Measurements from ENCODE around the gene MIEF1.

MIEF1 gene

GRCh38 chr22:39470451-39471291, 31.4 kb upstream of the MIEF1 start:
- no peak for DNase-seq (ENCODE audit: low read depth in 2 of 2, low spot score in 1 of 2)

- no peak for DNase-seq (ENCODE audit: low read depth in 2 of 2, low spot score in 1 of 2)
Measured at GRCh38 chr22:39471381-39472141, 30.5 kb upstream of the MIEF1 start.

GRCh38 chr22:39472570-39473556, 29.2 kb upstream of the MIEF1 start:
- DNase-seq (ENCODE audit: low read depth in 2 of 2, low spot score in 1 of 2): no peak

GRCh38 chr22:39473851-39474250, 28.2 kb upstream of the MIEF1 start:
- no peak for DNase-seq (ENCODE audit: low read depth in 2 of 2, low spot score in 1 of 2)

- no peak for DNase-seq (ENCODE audit: low read depth in 2 of 2, low spot score in 1 of 2)
Measured at GRCh38 chr22:39474351-39475111, 27.6 kb upstream of the MIEF1 start.

GRCh38 chr22:39475337-39475736, 26.8 kb upstream of the MIEF1 start:
- no peak for DNase-seq (ENCODE audit: low read depth in 2 of 2, low spot score in 1 of 2)

GRCh38 chr22:39475902-39476301, 26.2 kb upstream of the MIEF1 start:
- DNase-seq (ENCODE audit: low read depth in 2 of 2, low spot score in 1 of 2): no peak

- DNase-seq (ENCODE audit: low read depth in 2 of 2, low spot score in 1 of 2): no peak
Measured at GRCh38 chr22:39476664-39477063, 25.4 kb upstream of the MIEF1 start.

- no peak for DNase-seq (ENCODE audit: low read depth in 2 of 2, low spot score in 1 of 2)
Measured at GRCh38 chr22:39477542-39477941, 24.5 kb upstream of the MIEF1 start.

- no peak for DNase-seq (ENCODE audit: low read depth in 2 of 2, low spot score in 1 of 2)
Measured at GRCh38 chr22:39478441-39478850, 23.6 kb upstream of the MIEF1 start.

GRCh38 chr22:39479254-39479653, 22.8 kb upstream of the MIEF1 start:
- DNase-seq (ENCODE audit: low read depth in 2 of 2, low spot score in 1 of 2): no peak

- DNase-seq (ENCODE audit: low read depth in 2 of 2, low spot score in 1 of 2): no peak
Measured at GRCh38 chr22:39480557-39480956, 21.5 kb upstream of the MIEF1 start.

- no peak for DNase-seq (ENCODE audit: low read depth in 2 of 2, low spot score in 1 of 2)
Measured at GRCh38 chr22:39481054-39481453, 21.0 kb upstream of the MIEF1 start.

- no peak for DNase-seq (ENCODE audit: low read depth in 2 of 2, low spot score in 1 of 2)
Measured at GRCh38 chr22:39481595-39481994, 20.5 kb upstream of the MIEF1 start.

- no peak for DNase-seq (ENCODE audit: low read depth in 2 of 2, low spot score in 1 of 2)
Measured at GRCh38 chr22:39482768-39483167, 19.3 kb upstream of the MIEF1 start.

- no peak for DNase-seq (ENCODE audit: low read depth in 2 of 2, low spot score in 1 of 2)
Measured at GRCh38 chr22:39486951-39487825, 14.9 kb upstream of the MIEF1 start.

GRCh38 chr22:39487826-39488520, 14.1 kb upstream of the MIEF1 start:
- no peak for DNase-seq (ENCODE audit: low read depth in 2 of 2, low spot score in 1 of 2)

- DNase-seq (ENCODE audit: low read depth in 2 of 2, low spot score in 1 of 2): no peak
Measured at GRCh38 chr22:39488563-39489083, 13.5 kb upstream of the MIEF1 start.
